HEK293T (cell line): ENCODE measurements around the gene RAB41.

Source experiments
- ARNT ChIP-seq: fragments of 450-650 bp; IDR thresholded peaks from 2 replicates; pipeline ENCODE4 v1.6.1; 2017; ENCODE audit warnings: mild to moderate bottlenecking
- BHLHE40 ChIP-seq: fragments of 450-650 bp; IDR thresholded peaks from 2 replicates; pipeline ENCODE4 v1.6.1; 2016; ENCODE audit warnings: mild to moderate bottlenecking, moderate library complexity, borderline replicate concordance
- CTBP1 ChIP-seq: fragments of 450-650 bp; IDR thresholded peaks from 2 replicates; pipeline ENCODE4 v1.6.1; 2016; ENCODE audit warnings: borderline replicate concordance
- ELF4 ChIP-seq: fragments of 450-650 bp; IDR thresholded peaks from 2 replicates; pipeline ENCODE4 v1.6.1; 2017; ENCODE audit warnings: antibody characterized with exemption
- FOXA1 ChIP-seq: fragments of 450-650 bp; IDR thresholded peaks from 2 replicates; pipeline ENCODE4 v1.6.1; 2016; ENCODE audit warnings: mild to moderate bottlenecking
- FOXK2 ChIP-seq: fragments of 450-650 bp; IDR thresholded peaks from 2 replicates; pipeline ENCODE4 v1.6.1; 2016; ENCODE audit warnings: mild to moderate bottlenecking
- FOXM1 ChIP-seq: fragments of 450-650 bp; IDR thresholded peaks from 2 replicates; pipeline ENCODE4 v1.6.1; 2017; ENCODE audit warnings: mild to moderate bottlenecking, borderline replicate concordance
- HDGF ChIP-seq: fragments of 450-650 bp; IDR thresholded peaks from 2 replicates; pipeline ENCODE4 v1.6.1; 2017; ENCODE audit warnings: antibody characterized with exemption, borderline replicate concordance
- LEF1 ChIP-seq: fragments of 450-650 bp; IDR thresholded peaks from 2 replicates; pipeline ENCODE4 v1.6.1; 2017; ENCODE audit warnings: mild to moderate bottlenecking, borderline replicate concordance
- NFRKB ChIP-seq: fragments of 450-650 bp; IDR thresholded peaks from 2 replicates; pipeline ENCODE4 v1.6.1; 2016; ENCODE audit warnings: mild to moderate bottlenecking, moderate library complexity
- SP1 ChIP-seq: fragments of 450-650 bp; IDR thresholded peaks from 2 replicates; pipeline ENCODE4 v1.6.1; 2017
- SUZ12 ChIP-seq: fragments of 450-650 bp; IDR thresholded peaks from 2 replicates; pipeline ENCODE4 v1.6.1; 2016; ENCODE audit warnings: mild to moderate bottlenecking
- ZNF384 ChIP-seq: fragments of 450-650 bp; IDR thresholded peaks from 2 replicates; pipeline ENCODE4 v1.6.1; 2016
- TF ChIP-seq, protein P1 (sequence below): fragments of 450-650 bp; IDR thresholded peaks from 2 replicates; pipeline ENCODE4 v1.6.1; 2016

DNA sequence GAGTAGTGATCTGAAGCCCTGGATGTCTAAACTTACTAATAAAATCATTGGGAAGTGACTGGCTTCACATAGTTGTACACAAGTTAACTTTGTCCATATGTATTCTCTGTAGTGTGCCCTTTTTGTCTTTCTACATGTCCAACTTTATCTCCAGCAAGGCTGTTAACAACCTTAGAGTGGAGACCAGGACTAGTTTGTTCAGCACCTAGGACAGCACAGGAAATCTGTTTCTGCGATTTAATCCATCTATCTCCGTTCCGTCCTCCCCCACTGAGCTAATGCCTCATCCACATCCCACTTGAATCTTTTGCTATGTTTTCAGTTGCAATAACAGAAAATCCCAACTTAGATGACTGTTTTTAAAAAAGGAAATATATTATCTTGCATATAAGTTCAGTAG lies 17.2 kb upstream of the RAB41 start:
- no peak for TF ChIP-seq SP1
- TF ChIP-seq FOXM1: no peak
- TF ChIP-seq BHLHE40: no peak
- TF ChIP-seq, protein P1, sequence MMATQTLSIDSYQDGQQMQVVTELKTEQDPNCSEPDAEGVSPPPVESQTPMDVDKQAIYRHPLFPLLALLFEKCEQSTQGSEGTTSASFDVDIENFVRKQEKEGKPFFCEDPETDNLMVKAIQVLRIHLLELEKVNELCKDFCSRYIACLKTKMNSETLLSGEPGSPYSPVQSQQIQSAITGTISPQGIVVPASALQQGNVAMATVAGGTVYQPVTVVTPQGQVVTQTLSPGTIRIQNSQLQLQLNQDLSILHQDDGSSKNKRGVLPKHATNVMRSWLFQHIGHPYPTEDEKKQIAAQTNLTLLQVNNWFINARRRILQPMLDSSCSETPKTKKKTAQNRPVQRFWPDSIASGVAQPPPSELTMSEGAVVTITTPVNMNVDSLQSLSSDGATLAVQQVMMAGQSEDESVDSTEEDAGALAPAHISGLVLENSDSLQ: no peak
- no peak for TF ChIP-seq FOXA1
- TF ChIP-seq ELF4: no peak
- no peak for TF ChIP-seq ARNT
- TF ChIP-seq ZNF384: no peak
- TF ChIP-seq SUZ12: no peak
- TF ChIP-seq HDGF: no peak
- no peak for TF ChIP-seq CTBP1
- no peak for TF ChIP-seq NFRKB
- no peak for TF ChIP-seq FOXK2
- no peak for TF ChIP-seq LEF1
